OCI-LY7 (cell line): ENCODE data around the gene SLA2. TPM values are rescaled to one million over a fixed set of nuclear protein-coding genes. Genes with fewer than 3 reads are reported as not detected.
A peak's percentile ranks its signal among the peaks of the same experiment; 100 is the strongest.

Source experiments
- BruUV-seq: library from RNA; stranded (reverse); fragments of 400-500 nt; replicated peaks from 2 replicates; lab custom pipeline; 2021; lab: Mats Ljungman, UMichigan
- CTCF ChIA-PET: fragments of 300-600 bp; sonication (Branson Sonifier 250); formaldehyde crosslinking; loops from one replicate; lab custom pipeline; 2022; ENCODE audit warnings: antibody characterized with exemption; ENCODE audit not compliant: unreplicated experiment; lab: Charles Lee
- POLR2A ChIA-PET: fragments of 300-600 bp; sonication (Branson Sonifier 250); formaldehyde crosslinking; loops from one replicate; lab custom pipeline; 2022; ENCODE audit warnings: antibody characterized with exemption; lab: Charles Lee
- DNase-seq: peaks from one replicate; pipeline ENCODE4 v3.0.0-alpha.2; 2015; ENCODE audit warnings: low spot score
- H2AFZ ChIP-seq: fragments of 200-600 bp; sonication (generic), shearing (Covaris generic); 2 replicates; pipeline ENCODE4 v1.6.1; 2014; ENCODE audit warnings: mild to moderate bottlenecking, antibody characterized with exemption, low read length, moderate library complexity
- H3K27ac ChIP-seq: fragments of 200-600 bp; sonication (generic); 2 replicates; pipeline ENCODE4 v1.5.1; 2014; ENCODE audit warnings: mixed run types, low read depth, mild to moderate bottlenecking, moderate library complexity, low read length, inconsistent platforms; ENCODE audit not compliant: poor library complexity, severe bottlenecking
- H3K36me3 ChIP-seq: fragments of 200-600 bp; sonication (generic); 2 replicates; pipeline ENCODE4 v1.6.1; 2014; ENCODE audit warnings: mild to moderate bottlenecking, antibody characterized with exemption, low read length, moderate library complexity, mixed read lengths; ENCODE audit not compliant: insufficient read depth
- H3K4me1 ChIP-seq: fragments of 200-600 bp; sonication (generic); 2 replicates; pipeline ENCODE4 v1.5.1; 2014; ENCODE audit warnings: mild to moderate bottlenecking, low read length; ENCODE audit not compliant: insufficient read depth, poor library complexity, severe bottlenecking
- H3K4me2 ChIP-seq: fragments of 200-600 bp; sonication (generic); 2 replicates; pipeline ENCODE4 v1.6.1; 2014; ENCODE audit warnings: mild to moderate bottlenecking, low read length
- H3K4me3 ChIP-seq: fragments of 200-600 bp; sonication (generic); 2 replicates; pipeline ENCODE4 v1.5.1; 2014; ENCODE audit warnings: mild to moderate bottlenecking, low read depth, low read length; ENCODE audit not compliant: poor library complexity, severe bottlenecking
- H3K79me2 ChIP-seq: fragments of 200-600 bp; sonication (generic); 2 replicates; pipeline ENCODE4 v1.6.1; 2016; ENCODE audit warnings: low read depth, mild to moderate bottlenecking, low read length, moderate library complexity, mixed read lengths; ENCODE audit not compliant: insufficient read depth
- H3K9me2 ChIP-seq: fragments of 200-600 bp; sonication (generic); 2 replicates; pipeline ENCODE4 v1.6.1; 2016; ENCODE audit warnings: mild to moderate bottlenecking, low read length, mixed read lengths; ENCODE audit not compliant: insufficient read depth
- H3K9me3 ChIP-seq: fragments of 200-600 bp; sonication (generic); 2 replicates; pipeline ENCODE4 v1.6.1; 2014; ENCODE audit warnings: mild to moderate bottlenecking, mixed run types, low read length, mixed read lengths
- H4K20me1 ChIP-seq: fragments of 200-600 bp; sonication (generic); 2 replicates; pipeline ENCODE4 v1.6.1; 2014; ENCODE audit warnings: mild to moderate bottlenecking, antibody characterized with exemption, low read length, moderate library complexity, mixed read lengths; ENCODE audit not compliant: insufficient read depth
- CTCF ChIP-seq: fragments of 200-600 bp; sonication (generic); conservative IDR thresholded peaks from 2 replicates; pipeline ENCODE4 v1.5.1; 2014; ENCODE audit warnings: mild to moderate bottlenecking, antibody characterized with exemption, low read length, moderate library complexity, mixed read lengths
- EZH2phosphoT487 ChIP-seq: fragments of 200-600 bp; sonication (generic); IDR thresholded peaks from 2 replicates; pipeline ENCODE4 v1.6.1; 2018; ENCODE audit warnings: low read depth, borderline replicate concordance, mild to moderate bottlenecking, mixed run types, antibody characterized with exemption, low read length, moderate library complexity, mixed read lengths
- intact Hi-C: fragments of 100-400 bp; cut with micrococcal nuclease; formaldehyde crosslinking; loops from one replicate; pipeline ENCODE4 v1.10.0; 2022; ENCODE audit not compliant: unreplicated experiment
- total RNA-seq, 2 experiments: library from RNA; depleted of rRNA in 1 of 2; stranded (reverse); fragments of >200 nt in 1 of 2; shearing (Covaris generic) in 1 of 2; gene quantifications; 2 replicates each; pipeline ENCODE4 v1.2.3, GENCODE V29; 2014 to 2022

The SLA2 gene
- total RNA-seq, 2 experiments from 2014 or later: 2.0 to 5.0 TPM

- peak overlapping the region; percentile 76 for H3K4me2 ChIP-seq
- TF ChIP-seq EZH2phosphoT487: no peak
- no peak for TF ChIP-seq CTCF
- peaks cover 38% of the 10 kb centered on the region for H3K79me2 ChIP-seq
- no peak for DNase-seq
- H4K20me1 ChIP-seq: no peaks in the 10 kb centered on the region
- H3K9me2 ChIP-seq: no peaks in the 10 kb centered on the region
- H2AFZ ChIP-seq: peak overlapping the region; percentile 72
- ChIA-PET CTCF (no interaction called here), POLR2A (interaction anchor here (0.6 to 0.9 kb wide), 2 partner anchors 25 to 87 kb away, joined by 4 read pairs; no protein-coding TSS in a partner anchor)
- H3K4me3 ChIP-seq: peak overlapping the region; percentile 88
- H3K36me3 ChIP-seq: peaks cover 13% of the 10 kb centered on the region
- H3K9me3 ChIP-seq: no peaks in the 10 kb centered on the region
- peaks cover 25% of the 10 kb centered on the region for H3K4me1 ChIP-seq
- BruUV-seq: TSS peak; percentile 84
- peak overlapping the region; percentile 52 for H3K27ac ChIP-seq
- intact Hi-C loops: loop anchor here (1.0 to 5.0 kb wide), 3 partner anchors 23 to 110 kb away; partner anchors contain the start of gene RAB5IF
These were observed 73.3 kb downstream of the SLA2 start for GRCh38 chr20:36572701-36573102.

- H3K9me2 ChIP-seq: no peaks in the 10 kb centered on the region
- H4K20me1 ChIP-seq: no peaks in the 10 kb centered on the region
- DNase-seq: no peak
- peaks cover 9% of the 10 kb centered on the region for H3K36me3 ChIP-seq
- H2AFZ ChIP-seq: peak overlapping the region; percentile 72; the same call in 1 of the 2 replicates
- BruUV-seq: no TSS peak
- TF ChIP-seq EZH2phosphoT487 (no peak), CTCF (peak; percentile 10; the same call in 1 of the 2 replicates)
- peaks cover 25% of the 10 kb centered on the region for H3K4me1 ChIP-seq
- peaks cover 31% of the 10 kb centered on the region for H3K79me2 ChIP-seq
- H3K27ac ChIP-seq: peak overlapping the region; percentile 52
- H3K9me3 ChIP-seq: no peaks in the 10 kb centered on the region
- CTCF ChIA-PET: interaction anchor here (0.9 kb wide), 1 partner anchor 33 kb away, joined by 3 read pairs; no protein-coding TSS in a partner anchor
- peak overlapping the region; percentile 76 for H3K4me2 ChIP-seq
- H3K4me3 ChIP-seq: peak overlapping the region; percentile 88
- POLR2A ChIA-PET: interaction anchor here (0.6 to 1.8 kb wide), 4 partner anchors 14 to 99 kb away, joined by 3 to 6 read pairs (median 4); no protein-coding TSS in a partner anchor
- intact Hi-C loops: loop anchor here (5.0 kb wide), 1 partner anchor 110 kb away; no protein-coding TSS in a partner anchor
These were observed 74.2 kb downstream of the SLA2 start for GRCh38 chr20:36571564-36572504.
